Activated T-helper 17 cell treated with anti-CD3 and anti-CD28 coated beads, Interleukin-2, amount 50 U/mL, for 72 hours (primary cell): ENCODE results near the gene SSTR3. TPM values are rescaled to one million over a fixed set of nuclear protein-coding genes. Genes with fewer than 3 reads are reported as not detected.

Source experiments
- ATAC-seq: fragments of 150-1000 bp; cut with Tn5 transposase; replicated peaks from 2 replicates; pipeline ENCODE4 v1.10.0; 2021; ENCODE audit warnings: mild to moderate bottlenecking, moderate library complexity
- H3K27ac Mint-ChIP-seq: one replicate; pipeline ENCODE4 v1.8.0; 2022; ENCODE audit warnings: mixed read lengths
- H3K27me3 Mint-ChIP-seq: one replicate; pipeline ENCODE4 v1.8.0; 2022; ENCODE audit warnings: mixed read lengths
- H3K36me3 Mint-ChIP-seq: one replicate; pipeline ENCODE4 v1.8.0; 2022; ENCODE audit warnings: low read depth, mild to moderate bottlenecking, mixed read lengths
- H3K4me1 Mint-ChIP-seq: one replicate; pipeline ENCODE4 v1.8.0; 2022; ENCODE audit warnings: mixed read lengths
- H3K4me3 Mint-ChIP-seq: one replicate; pipeline ENCODE4 v1.8.0; 2022; ENCODE audit warnings: mild to moderate bottlenecking, mixed read lengths
- H3K9me3 Mint-ChIP-seq: one replicate; pipeline ENCODE4 v1.8.0; 2022; ENCODE audit warnings: mixed read lengths
- total RNA-seq, 2 donors: library from RNA; stranded (reverse); gene quantifications; one replicate each; pipeline ENCODE4 v1.2.3, GENCODE V29; 2022

SSTR3 gene
- total RNA-seq, 2 donors from 2014 or later: 2.6 to 16.2 TPM

DNA sequence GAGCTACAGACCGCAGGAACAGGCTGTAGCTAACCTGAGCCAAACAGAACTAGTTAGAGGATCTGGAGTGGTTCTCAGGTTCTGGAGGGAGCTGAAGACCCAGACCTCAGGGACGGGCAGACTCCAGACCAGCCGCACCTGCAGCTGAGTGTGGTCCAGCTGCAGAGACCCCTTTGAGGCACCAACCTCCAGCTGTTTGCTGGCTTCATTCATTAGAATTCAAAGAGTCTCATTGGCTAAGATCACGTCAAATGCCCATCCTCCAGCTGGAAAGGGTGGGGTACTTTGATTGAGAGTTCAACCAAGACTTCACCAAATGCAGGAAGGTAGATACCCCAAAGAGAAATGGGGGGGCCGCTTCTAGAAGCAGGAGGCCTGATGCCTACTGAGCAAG is 49.2 kb downstream of the SSTR3 start:
- peak overlapping the region; percentile 69 for H3K4me3 Mint-ChIP-seq
- H3K9me3 Mint-ChIP-seq: no peaks in the 10 kb centered on the region
- H3K4me1 Mint-ChIP-seq: peaks cover 37% of the 10 kb centered on the region
- no peak for ATAC-seq
- no peaks in the 10 kb centered on the region for H3K27me3 Mint-ChIP-seq
- peak overlapping the region; percentile 92 for H3K27ac Mint-ChIP-seq
- H3K36me3 Mint-ChIP-seq: peaks cover 13% of the 10 kb centered on the region

DNA sequence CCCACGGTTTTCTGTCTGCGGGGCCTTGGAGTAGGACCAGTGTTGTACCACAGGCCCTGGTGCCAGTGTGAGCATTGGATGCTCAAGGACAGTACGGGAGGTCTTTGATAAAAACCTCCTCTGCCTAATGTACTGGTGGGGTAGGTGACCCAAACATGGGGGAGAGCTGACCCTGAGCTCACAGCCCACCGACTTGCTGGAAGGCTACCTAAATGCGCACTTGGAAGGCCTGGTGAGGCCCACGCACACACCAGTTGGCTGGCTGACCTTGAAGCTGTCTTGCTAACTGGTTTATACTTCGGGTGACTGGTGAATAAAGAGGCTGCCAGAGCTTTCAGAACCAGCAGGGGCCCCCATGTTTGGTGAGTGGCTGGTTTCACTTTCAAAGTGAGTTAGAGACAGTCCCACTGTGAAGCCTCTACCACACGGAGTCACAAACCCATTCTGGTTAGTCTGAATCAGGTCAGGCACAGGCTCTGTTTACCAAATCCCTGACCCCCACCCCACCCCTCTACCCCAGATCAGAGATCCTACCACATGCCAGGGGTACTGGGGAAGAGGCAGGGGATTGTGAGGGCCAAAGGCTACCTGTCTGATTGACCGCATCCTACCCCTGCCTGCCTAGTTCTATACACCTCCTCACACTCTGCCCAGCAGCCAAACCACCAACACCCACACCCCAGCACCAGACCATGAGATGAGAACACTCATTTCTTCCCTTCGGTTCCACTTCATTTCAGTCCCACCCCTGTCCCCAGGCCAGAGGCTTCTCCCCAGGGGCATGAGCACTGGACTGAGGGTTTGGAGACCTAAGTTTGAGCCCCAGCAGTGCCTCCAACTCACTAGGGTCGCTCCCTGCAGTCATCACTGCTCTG is 49.8 kb downstream of the SSTR3 start:
- peak overlapping the region; percentile 69 for H3K4me3 Mint-ChIP-seq
- no peaks in the 10 kb centered on the region for H3K9me3 Mint-ChIP-seq
- H3K4me1 Mint-ChIP-seq: peaks cover 37% of the 10 kb centered on the region
- no peaks in the 10 kb centered on the region for H3K27me3 Mint-ChIP-seq
- H3K36me3 Mint-ChIP-seq: peaks cover 13% of the 10 kb centered on the region
- peak; percentile 69 for ATAC-seq
- H3K27ac Mint-ChIP-seq: peak overlapping the region; percentile 92

DNA sequence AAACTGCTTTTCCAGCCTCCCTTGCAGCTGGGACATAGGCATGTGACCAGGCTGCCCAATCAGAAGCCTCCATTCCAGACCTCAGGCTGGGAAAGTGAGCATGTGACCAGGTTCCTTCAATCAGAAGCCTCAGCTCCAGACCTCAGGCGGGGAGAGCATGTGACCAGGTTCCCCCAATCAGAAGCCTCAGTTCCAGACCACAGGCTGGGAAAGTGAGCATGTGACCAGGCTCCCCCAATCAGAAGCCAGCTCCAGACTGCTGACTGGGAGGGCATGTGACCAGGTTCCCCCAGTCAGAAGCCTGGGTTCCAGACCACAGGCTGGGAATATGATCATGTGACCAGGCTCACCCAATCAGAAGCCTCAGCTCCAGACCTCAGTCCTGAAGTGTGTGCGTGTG is 50.8 kb downstream of the SSTR3 start:
- Mint-ChIP-seq H3K27ac (peak overlapping the region; percentile 92), H3K36me3 (peaks cover 13% of the 10 kb centered on the region), H3K4me1 (peaks cover 35% of the 10 kb centered on the region), H3K9me3 (no peaks in the 10 kb centered on the region), H3K4me3 (peak overlapping the region; percentile 69), H3K27me3 (no peaks in the 10 kb centered on the region)
- ATAC-seq: peak; percentile 0

DNA sequence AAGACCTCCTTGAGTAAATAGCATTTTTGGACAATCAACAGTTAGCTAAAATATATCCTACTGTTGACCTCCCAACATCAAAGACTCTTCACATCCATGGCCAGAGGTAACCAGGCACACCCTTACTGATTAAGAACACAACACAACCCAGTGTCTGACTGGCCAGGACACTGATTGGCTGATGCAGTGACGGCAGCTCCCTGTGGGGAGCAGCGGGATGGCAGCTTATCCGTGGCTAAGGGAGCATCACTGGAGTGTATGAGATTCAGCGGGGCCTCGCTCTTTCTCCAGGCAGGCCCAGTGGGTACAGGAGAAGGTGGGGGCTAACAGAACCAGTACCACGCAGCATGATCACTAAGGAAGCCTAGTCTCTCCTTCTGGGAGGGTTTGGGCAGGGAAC is 52.2 kb downstream of the SSTR3 start:
- H3K4me1 Mint-ChIP-seq: peaks cover 40% of the 10 kb centered on the region
- no peaks in the 10 kb centered on the region for H3K27me3 Mint-ChIP-seq
- H3K9me3 Mint-ChIP-seq: no peaks in the 10 kb centered on the region
- H3K36me3 Mint-ChIP-seq: peaks cover 13% of the 10 kb centered on the region
- peak overlapping the region; percentile 61 for H3K27ac Mint-ChIP-seq
- no peak overlapping the region for H3K4me3 Mint-ChIP-seq
- ATAC-seq: no peak

DNA sequence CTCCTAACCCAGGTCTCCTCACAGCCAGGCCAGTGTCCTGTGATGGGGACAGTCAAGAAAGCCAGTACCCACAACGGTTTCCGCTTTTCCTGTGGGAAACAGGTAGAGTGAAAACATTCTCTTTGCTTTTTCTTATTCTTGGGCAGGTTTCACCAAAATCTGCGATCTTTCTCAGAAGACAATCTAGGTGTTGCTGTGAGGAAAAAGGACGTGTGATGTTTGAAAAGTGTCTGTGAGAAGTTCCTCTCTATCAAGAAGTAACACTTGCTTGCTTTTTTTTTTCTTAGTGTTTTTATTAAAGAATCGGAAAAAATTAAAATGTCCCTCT is 53.4 kb downstream of the SSTR3 start:
- H3K4me3 Mint-ChIP-seq: peak overlapping the region; percentile 29
- no peaks in the 10 kb centered on the region for H3K9me3 Mint-ChIP-seq
- peak overlapping the region; percentile 37 for H3K27ac Mint-ChIP-seq
- no peaks in the 10 kb centered on the region for H3K27me3 Mint-ChIP-seq
- no peak for ATAC-seq
- peaks cover 10% of the 10 kb centered on the region for H3K36me3 Mint-ChIP-seq
- peaks cover 37% of the 10 kb centered on the region for H3K4me1 Mint-ChIP-seq

DNA sequence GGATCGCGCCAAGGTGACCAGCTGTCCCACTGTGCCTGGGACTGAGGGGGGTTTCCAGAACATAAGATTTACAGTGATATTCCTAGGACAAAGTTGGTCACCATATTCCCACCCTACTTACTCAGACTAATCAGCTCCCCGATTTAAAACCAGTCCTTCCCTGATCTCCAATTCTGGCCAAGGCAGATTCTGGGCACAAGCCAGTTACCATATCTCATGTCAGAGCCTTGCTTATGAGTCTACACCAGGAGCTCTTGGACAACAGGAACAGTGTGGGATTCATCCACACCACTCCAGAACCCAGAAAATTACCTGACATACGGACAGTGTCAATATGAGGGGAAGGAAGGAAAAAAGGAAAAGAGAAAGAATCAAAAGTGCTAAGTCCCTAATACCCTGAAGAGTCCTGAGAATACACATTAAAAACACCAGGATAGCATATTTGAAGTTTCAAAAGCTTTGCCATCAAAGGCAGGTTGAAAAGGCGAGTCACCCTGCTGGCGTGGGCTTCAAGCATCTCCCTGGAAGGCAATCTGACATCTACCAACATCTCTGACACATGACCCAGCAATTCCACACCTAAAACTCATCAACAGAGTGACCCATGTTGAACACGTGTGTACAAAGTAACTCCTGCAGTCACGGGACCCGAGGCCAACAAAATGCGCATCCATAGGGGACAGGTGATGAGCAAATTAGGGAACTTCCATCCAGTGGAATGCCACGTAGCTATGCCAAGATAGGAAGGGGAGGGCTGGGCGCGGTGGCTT is 54.6 kb downstream of the SSTR3 start:
- no peaks in the 10 kb centered on the region for H3K27me3 Mint-ChIP-seq
- peaks cover 40% of the 10 kb centered on the region for H3K4me1 Mint-ChIP-seq
- no peak for ATAC-seq
- H3K4me3 Mint-ChIP-seq: peak overlapping the region; percentile 5
- H3K36me3 Mint-ChIP-seq: peaks cover 3% of the 10 kb centered on the region
- H3K9me3 Mint-ChIP-seq: no peaks in the 10 kb centered on the region
- H3K27ac Mint-ChIP-seq: peak overlapping the region; percentile 63

DNA sequence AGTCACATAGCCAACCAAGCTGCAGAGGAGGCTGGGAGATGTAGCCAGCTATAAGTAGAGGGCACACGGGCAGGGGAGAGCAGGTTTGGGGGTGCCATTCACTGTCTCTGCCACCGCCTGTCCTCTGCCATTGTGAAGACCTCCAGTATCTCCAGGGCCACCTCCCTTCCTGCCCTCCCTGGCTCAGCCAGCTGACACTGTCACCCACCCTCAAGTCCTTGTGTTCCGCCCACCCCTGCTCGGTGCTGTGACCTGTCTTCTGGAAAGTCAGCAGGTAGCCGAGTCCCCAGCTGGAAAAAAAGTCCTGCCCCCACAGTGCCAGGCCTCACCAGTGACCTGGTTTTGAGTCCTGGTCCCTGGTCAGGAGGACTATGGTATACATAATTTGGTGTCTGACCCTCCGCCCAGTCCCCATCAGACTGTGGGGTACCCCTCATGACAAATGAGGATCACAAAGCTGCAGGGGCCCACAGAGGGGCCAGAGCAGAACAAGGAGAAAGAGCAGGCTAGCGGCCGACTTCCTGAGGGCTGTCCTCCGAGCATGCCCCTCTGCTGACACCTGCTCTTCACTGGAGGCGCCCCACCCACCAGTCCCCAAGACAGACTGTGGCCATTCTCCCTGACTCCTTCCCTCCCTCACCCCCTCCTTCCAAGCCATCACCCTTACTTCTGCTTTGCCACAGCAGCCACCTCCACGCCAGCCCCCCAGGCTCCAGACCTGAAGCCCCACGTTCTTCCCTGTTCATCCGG is 55.4 kb downstream of the SSTR3 start:
- no peaks in the 10 kb centered on the region for H3K9me3 Mint-ChIP-seq
- no peaks in the 10 kb centered on the region for H3K27me3 Mint-ChIP-seq
- no peak for ATAC-seq
- no peak overlapping the region for H3K4me3 Mint-ChIP-seq
- no peaks in the 10 kb centered on the region for H3K36me3 Mint-ChIP-seq
- peaks cover 35% of the 10 kb centered on the region for H3K4me1 Mint-ChIP-seq
- H3K27ac Mint-ChIP-seq: peak overlapping the region; percentile 63

DNA sequence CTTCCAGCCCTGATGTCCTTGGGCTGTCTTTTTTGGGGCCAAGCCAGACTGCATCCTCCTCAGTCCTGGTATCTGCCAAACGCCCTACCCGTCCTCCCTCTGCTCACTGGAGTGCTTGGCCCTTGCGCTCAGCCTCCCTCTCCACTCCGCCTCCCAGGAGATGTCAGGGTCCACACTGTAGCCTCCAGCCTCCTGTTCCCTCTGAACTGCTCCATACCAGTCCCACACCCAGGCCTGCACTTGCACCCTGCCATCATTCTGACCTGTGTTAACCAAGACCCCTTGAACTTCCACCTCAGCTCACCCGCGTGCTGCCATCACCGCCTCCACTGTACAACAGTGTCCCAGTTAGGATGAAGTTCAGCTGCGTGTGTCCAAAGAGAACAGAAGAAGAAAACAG is 56.3 kb downstream of the SSTR3 start:
- H3K9me3 Mint-ChIP-seq: no peaks in the 10 kb centered on the region
- no peaks in the 10 kb centered on the region for H3K27me3 Mint-ChIP-seq
- peak overlapping the region; percentile 80 for H3K27ac Mint-ChIP-seq
- ATAC-seq: no peak
- H3K4me1 Mint-ChIP-seq: peaks cover 42% of the 10 kb centered on the region
- H3K36me3 Mint-ChIP-seq: no peaks in the 10 kb centered on the region
- peak overlapping the region; percentile 62 for H3K4me3 Mint-ChIP-seq

DNA sequence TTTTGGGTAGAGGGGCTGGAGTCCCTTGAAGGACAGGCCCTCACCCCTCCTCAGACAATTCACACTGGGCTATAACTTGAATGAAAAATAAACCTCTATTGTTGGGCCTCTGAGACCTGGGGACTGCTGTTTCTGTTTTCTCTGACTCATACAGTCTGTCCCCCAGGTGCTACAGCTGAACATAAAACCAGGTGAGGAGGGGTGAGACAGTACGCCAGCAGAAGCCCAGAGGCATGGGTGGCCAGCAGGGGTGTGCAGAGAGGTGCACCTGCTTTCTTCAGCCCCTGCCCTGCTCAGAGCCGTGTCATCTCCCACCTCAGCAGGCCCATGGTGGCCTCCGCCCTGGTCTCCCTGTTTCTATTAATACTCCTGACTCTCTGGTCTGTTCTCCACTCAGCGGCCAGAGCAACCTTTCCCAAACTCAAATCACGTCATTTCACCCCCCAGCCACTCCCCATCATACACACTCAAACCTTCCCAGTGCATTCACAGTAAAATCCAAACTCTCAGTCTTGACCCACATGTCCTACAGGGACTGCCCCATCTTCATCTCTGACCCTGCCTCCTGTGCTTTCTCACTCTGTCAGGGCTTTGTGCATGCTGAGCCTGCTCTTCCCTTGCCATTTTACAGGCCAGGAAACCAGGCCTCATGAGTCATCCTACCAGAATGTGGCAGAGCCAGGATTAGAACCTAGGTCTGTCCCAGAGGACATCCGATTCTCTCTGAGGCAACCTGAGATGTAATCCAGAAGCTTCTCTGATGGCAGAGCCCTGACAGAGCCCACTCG is 57.2 kb downstream of the SSTR3 start:
- ATAC-seq: peak; percentile 93
- Mint-ChIP-seq H3K27me3 (no peaks in the 10 kb centered on the region), H3K36me3 (peaks cover 3% of the 10 kb centered on the region), H3K4me1 (peaks cover 51% of the 10 kb centered on the region), H3K27ac (peak overlapping the region; percentile 80), H3K9me3 (no peaks in the 10 kb centered on the region), H3K4me3 (peak overlapping the region; percentile 62)

Other genes with a start within 250 kb of the SSTR3 start
- 10 to 100 TPM in 1 of 2 donors, 1 to 10 TPM in 1; 8.2 to 14.5 TPM for gene TST, start 193.0 kb downstream of the SSTR3 start, total RNA-seq
- 10 to 100 TPM; 22.7 to 41.6 TPM for gene MPST, start 192.7 kb downstream of the SSTR3 start, total RNA-seq
- gene KCTD17, start 160.7 kb downstream of the SSTR3 start, total RNA-seq: 10 to 100 TPM; 39.4 to 41.9 TPM
- gene TMPRSS6, start 102.8 kb downstream of the SSTR3 start, total RNA-seq: 100 to 1,000 TPM in 1 of 2 donors, 10 to 100 TPM in 1; 86.6 to 343 TPM
- 100 to 1,000 TPM; 425 to 498 TPM for gene IL2RB, start 62.6 kb downstream of the SSTR3 start, total RNA-seq
- 10 to 100 TPM in 1 of 2 donors, 1 to 10 TPM in 1; 5.0 to 16.3 TPM for gene C1QTNF6, start 24.2 kb downstream of the SSTR3 start, total RNA-seq
- gene RAC2, start 31.8 kb upstream of the SSTR3 start, total RNA-seq: 1,000 to 10,000 TPM in 1 of 2 donors, 100 to 1,000 TPM in 1; 674 to 1,069 TPM
- gene CYTH4, start 70.0 kb upstream of the SSTR3 start, total RNA-seq: 100 to 1,000 TPM in 1 of 2 donors, 10 to 100 TPM in 1; 53.7 to 124 TPM
- gene ELFN2, start 215.0 kb upstream of the SSTR3 start, total RNA-seq: 1 to 10 TPM in 1 of 2 donors, under 1 TPM in 1; 0.24 to 2.2 TPM